K562 treated with DMSO at 1 percent for 4 hours (cell line): ENCODE data around the gene DNAJC15. TPM values are rescaled to one million over a fixed set of nuclear protein-coding genes. Genes with fewer than 3 reads are reported as not detected.

Experiments used
- total RNA-seq: library from RNA; unstranded; fragments of 300-600 nt; gene quantifications from 2 replicates; pipeline ENCODE4 v1.2.3, GENCODE V29; 2022; ENCODE audit not compliant: insufficient read depth

DNAJC15 gene
- total RNA-seq: 0.24 and 2.2 TPM in 2 replicates

DNA sequence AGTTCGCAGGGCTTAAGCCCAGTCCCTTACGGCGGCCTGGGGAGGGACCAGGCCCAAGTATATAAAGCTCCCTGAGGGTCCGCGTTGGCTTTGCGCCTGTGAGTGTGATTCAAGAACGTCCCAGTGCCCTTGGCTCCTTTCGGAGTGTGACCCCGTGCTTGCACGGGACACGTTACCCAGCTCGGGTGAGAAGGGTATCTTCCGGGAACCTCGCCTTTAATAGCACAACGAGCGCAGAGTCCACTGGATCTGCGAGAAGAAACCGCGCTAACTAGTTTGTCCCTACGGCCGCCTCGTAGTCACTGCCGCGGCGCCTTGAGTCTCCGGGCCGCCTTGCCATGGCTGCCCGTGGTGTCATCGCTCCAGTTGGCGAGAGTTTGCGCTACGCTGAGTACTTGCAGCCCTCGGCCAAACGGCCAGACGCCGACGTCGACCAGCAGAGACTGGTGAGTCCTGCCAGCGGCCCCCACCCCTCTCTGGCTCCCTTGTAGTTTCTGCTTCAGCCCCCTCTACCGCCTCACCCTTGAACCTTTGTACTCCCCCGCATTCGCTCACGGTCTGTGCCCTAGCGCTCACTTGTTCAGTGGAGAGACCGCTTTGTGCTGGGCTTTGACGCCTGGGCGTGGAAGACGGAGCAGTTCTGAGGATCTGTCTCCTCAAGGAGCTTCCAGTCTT, at the start of gene DNAJC15:
DNAJC15 (plus strand) TSS at position 298 of the 675 bp plus-strand sequence; CDS start at position 339, 41 bp downstream.

DNA sequence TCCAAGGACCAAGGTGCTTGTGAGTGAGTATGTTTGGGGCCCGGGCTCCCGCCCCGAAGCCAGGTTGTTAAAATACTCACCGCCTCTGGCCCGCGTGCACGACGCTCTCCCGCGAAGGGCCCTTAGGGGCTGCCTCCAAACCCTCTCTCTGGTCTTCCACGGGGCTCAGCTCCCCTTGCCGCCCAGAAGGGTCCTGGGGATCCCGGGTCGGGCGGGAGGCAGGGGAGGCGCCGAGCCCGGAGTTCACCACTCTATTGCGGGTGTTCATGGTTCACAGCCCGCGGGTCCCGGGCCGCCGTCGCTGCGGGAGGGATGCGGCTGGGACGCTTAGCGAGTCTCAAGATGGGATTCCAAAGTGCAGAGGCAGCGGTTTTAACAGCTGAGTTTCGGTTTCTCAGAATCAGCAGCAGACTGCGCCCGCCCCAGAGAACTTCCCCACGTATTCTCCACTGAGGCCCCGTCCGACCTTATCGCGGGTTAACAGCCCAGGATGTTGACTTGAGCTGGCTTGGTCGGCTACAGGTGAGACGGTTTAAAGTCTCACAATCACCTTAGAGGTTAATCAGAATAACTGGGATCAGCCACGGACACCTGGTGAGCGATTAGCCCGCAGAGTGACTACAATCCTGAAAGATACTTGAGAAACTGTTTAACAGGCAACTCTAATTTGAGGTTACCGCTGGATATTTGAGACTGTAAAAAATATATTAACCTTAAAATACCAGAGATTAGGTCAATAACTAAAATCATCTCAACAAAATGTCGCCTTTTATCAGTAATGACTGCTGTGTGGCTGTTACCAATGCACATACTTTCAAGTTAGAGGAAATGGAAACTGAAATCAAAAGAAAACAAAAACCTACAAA, 31.3 kb upstream of the DNAJC15 start, which contains the start of gene EPSTI1:
EPSTI1 (minus strand) TSS at position 344 of the 866 bp plus-strand sequence; CDS start at position 268, 76 bp downstream.

Other genes starting within 250 kb of the DNAJC15 start
- gene FAM216B, start 242.0 kb upstream of the DNAJC15 start, total RNA-seq: not detected in 2 replicates
- gene EPSTI1, start 31.3 kb upstream of the DNAJC15 start, total RNA-seq: not detected in 2 replicates